ENCODE results near the gene CHST1.

DNA sequence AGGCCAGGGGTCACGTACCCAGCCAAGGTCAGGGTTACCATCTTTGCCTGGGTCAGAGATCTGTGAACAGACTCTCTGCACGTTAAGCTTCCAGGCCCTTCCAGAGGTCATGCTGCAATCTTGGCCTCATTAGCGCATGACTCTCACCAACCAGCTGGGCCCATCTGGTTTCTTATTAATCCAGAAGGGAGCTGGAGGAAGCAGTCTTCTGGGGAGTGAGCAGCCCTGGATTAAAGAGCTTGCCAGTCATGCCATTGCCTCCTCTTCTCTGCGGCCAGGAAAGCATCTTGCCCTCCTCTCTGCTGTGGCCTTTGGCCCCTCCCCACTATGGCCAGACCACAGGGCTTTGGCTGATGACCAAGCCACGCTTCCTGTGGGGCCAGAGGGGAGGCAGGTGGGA is 57.4 kb downstream of the CHST1 start:
- TF ChIP-seq SRF (IDR thresholded peaks at IDR 0.05; ENCODE audit: low read depth in 2 of 2, low read length in 2 of 2): no peak
- TF ChIP-seq, protein P1, sequence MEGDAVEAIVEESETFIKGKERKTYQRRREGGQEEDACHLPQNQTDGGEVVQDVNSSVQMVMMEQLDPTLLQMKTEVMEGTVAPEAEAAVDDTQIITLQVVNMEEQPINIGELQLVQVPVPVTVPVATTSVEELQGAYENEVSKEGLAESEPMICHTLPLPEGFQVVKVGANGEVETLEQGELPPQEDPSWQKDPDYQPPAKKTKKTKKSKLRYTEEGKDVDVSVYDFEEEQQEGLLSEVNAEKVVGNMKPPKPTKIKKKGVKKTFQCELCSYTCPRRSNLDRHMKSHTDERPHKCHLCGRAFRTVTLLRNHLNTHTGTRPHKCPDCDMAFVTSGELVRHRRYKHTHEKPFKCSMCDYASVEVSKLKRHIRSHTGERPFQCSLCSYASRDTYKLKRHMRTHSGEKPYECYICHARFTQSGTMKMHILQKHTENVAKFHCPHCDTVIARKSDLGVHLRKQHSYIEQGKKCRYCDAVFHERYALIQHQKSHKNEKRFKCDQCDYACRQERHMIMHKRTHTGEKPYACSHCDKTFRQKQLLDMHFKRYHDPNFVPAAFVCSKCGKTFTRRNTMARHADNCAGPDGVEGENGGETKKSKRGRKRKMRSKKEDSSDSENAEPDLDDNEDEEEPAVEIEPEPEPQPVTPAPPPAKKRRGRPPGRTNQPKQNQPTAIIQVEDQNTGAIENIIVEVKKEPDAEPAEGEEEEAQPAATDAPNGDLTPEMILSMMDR (IDR thresholded peaks at IDR 0.05 in 2 of 3, conservative IDR thresholded peaks at IDR 0.05 in 1 of 3; ENCODE audit: control insufficient read depth in 2 of 3, extremely low read depth in 1 of 3, insufficient read depth in 1 of 3, low read depth in 3 of 3, low read length in 3 of 3): no peak
- TF ChIP-seq, protein P2, sequence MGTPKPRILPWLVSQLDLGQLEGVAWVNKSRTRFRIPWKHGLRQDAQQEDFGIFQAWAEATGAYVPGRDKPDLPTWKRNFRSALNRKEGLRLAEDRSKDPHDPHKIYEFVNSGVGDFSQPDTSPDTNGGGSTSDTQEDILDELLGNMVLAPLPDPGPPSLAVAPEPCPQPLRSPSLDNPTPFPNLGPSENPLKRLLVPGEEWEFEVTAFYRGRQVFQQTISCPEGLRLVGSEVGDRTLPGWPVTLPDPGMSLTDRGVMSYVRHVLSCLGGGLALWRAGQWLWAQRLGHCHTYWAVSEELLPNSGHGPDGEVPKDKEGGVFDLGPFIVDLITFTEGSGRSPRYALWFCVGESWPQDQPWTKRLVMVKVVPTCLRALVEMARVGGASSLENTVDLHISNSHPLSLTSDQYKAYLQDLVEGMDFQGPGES (IDR thresholded peaks at IDR 0.05): no peak
- no peak for TF ChIP-seq TCF3 (IDR thresholded peaks at IDR 0.05; ENCODE audit: borderline replicate concordance, insufficient read depth, low read depth, low read length)
- no peak for TF ChIP-seq BACH1 (IDR thresholded peaks at IDR 0.05; ENCODE audit: borderline replicate concordance)
- TF ChIP-seq, protein P3, sequence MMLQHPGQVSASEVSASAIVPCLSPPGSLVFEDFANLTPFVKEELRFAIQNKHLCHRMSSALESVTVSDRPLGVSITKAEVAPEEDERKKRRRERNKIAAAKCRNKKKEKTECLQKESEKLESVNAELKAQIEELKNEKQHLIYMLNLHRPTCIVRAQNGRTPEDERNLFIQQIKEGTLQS (IDR thresholded peaks at IDR 0.05; ENCODE audit: borderline replicate concordance, extremely low read depth, low read depth, low read length): no peak
